Activated CD4-positive, alpha-beta T cell treated with anti-CD3 and anti-CD28 coated beads, Interleukin-2, amount 50 U/mL, for 16 hours (primary cell): Measurements from ENCODE around the gene LCOR.

Experiments
- DNase-seq: peaks from one replicate; pipeline ENCODE4 v3.0.0-alpha.2; 2020

LCOR gene

DNA sequence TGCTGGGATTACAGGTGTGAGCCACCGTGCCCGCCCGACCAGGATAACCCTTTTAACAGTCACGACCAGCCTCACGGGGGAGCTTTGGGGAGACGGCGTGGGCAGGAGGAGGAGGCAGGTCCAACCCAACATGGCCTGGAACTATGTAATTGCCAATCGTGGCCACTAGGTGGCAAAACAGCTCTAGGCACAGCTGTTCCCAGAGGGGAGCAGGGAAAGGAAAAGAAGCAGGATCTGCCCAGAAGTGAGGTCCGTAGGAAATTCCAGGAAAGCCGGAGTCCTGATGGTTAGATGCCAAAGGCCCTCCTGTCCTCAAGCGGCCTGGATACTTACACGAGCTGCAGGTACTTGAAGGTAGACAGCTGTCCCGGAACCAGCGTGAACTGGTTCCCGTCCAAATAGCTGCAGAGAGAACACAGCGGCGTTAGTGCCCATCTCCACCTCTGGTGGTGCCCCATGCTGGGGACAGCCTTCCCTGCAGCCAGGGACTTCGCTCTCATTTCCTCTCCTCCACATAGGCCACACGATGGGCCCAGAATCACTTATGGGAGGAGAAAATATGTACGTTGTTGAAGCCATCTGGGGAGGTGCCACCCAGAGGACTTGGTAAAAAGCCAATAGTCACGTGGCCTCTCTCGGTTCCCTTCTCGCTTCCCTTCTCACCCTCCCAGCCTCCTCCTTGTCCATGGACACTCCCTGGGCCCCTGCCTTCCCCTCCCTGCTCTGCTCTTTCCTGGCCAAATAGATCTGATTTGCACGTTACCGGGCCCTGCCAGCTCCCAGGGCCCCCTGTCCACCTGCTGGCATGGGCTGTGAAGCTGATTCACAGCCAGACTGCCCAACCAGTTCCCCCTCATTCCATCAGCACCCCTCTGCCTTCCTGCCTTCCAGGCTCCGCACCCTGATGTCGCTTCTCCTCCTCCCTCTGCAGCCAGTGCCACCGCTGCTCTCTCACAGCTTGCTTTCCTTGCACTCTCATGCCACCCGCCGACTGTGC, 205.6 kb downstream of the LCOR start:
- DNase-seq, result peak; percentile 75

DNA sequence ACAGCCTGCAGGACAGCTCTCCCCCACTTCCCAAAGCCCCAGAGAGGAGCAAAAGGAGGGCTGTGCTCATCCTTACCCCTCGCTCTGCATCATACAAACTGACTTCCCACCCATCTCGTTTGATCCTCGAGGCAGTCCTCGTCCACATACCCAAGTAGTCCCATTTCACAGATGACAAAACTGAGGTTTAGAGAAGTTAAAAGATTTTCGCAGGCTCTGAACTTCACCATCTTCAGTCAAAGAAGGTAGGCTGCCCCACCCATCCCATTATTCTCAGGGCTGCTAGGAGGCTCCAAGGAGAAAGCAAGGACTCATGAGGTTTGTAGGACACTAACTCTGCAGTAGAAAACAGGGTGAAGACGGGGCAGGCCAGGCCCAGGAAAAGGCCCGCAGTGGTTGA, 206.6 kb downstream of the LCOR start:
- no peak for DNase-seq

DNA sequence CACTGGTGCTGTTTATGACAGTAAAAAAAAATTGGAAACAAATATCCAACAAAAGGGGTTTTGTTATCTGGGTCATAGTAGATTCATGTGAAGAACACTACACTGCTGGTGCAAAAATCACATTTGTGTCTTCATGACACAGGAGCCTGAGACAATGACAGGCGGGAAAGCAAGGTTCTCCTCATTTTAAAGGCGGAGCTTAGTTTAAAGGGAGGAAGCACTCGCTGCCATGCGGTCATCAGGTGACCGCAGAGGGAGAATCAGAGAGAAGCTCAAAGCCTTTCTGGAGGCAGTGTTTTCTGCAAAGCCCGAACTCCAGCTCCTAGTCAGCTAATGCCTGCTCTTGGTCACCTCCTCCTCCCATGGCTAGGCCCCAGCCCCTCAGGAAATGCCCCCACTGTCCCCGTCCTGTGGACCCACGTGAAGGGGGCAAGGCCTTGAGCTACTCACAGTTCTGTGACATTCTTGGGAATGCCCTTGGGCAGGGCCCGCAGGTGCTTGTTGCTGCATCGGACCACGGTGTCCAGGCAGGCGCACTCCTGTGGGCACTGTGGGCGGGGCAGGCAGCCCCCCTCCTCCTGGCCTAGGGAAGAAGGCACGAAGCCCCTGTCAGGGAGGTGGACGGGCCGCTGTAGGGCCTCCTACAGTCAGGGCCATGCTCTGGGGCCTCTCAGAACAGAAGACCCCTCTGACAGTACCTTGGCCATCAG, 207.6 kb downstream of the LCOR start:
- no peak for DNase-seq

DNA sequence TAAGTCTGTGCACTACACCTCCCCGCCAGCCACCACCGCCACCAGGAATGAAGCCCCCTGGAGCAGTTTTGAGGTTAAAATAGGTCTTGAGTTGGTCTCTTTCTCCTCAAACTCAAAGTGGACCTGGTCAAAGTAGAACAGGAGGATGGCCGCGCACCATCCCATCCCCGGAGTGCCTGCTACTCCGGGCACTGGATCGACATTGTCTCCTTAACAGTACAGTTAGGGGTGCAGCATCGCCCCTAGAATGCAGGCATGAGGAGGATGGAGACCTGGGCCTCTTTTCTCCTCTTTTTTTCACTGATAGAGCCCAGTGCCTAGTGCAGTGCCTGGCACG, 208.1 kb downstream of the LCOR start:
- DNase-seq, result no peak

DNA sequence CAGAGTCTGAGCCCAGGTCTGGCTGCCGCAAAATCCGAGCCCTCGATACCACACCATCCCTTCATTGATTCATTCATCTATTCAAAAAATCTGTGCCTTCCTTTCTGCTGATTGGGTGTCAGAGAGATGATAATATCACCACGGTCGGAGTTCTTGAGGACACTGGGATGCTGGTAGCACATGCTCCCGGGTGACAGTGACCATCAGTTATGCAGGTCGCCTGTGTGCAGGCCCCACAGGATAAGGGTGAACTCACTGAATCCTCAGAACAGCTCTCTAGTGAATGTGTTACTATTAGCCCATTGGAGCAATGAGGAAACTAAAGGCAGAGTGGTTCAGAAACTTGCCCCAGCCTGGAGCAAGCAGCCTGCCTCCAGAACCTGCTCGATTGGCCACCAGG, 208.6 kb downstream of the LCOR start:
- no peak for DNase-seq

DNA sequence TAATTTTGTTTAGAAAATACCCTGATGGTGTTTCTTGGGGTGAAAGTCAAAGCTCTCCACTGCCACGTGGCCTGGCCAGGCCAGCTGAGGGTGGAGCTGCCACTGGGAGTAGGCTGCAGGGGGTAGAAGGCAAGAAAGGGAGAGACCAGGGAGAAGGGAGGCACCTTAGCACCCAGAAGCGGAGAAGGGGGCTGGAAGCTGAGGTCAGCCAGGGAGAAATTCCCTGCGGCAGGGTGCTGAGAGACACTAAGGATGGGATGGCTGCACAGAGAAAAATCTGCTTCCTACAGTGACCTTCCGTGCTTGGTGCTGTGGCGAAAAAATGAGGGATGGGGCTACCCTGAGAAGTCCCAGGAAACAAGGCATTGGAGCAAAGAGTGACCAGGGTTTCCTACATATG, 210.0 kb downstream of the LCOR start:
- no peak for DNase-seq

DNA sequence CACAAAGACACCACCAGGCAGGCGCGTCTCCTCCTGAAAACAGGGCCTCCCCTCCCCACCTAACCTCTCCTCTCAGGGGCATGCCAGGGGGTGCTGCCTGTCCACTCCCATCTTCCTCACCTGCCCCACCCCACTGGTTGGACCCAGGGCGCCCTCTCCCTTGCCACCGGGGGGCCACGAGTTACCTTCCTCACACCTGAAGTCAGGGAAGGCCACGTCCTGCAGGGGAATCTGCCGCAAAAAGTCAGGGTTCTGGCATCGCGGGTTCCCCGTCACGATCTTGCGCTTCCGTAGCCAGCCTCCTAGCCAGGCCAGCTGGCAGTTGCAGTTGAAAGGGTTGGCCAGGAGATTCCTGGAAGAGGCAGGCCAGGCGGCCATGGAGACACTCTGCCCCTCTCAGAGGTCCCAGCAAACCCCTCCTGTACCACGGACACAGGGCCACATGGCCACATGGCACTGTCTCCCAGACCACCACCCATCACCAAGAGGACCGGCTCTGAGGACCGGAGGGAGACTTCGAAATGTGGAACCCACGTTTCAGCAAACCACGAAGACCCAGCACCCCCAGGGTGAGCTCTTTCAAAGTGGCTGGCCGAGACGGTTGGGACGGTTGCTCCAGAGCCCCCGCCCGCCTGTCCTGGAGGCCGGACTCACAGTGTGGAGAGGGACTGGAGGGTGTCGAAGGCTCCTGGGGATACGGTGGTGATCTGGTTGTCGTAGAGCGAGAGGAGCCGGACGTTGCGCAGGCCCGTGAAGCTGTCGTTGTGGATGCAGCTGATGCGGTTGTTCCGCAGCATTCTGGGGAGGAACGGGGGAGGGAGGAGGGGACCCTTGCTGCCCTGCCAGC, 210.8 kb downstream of the LCOR start:
- DNase-seq, result no peak

DNA sequence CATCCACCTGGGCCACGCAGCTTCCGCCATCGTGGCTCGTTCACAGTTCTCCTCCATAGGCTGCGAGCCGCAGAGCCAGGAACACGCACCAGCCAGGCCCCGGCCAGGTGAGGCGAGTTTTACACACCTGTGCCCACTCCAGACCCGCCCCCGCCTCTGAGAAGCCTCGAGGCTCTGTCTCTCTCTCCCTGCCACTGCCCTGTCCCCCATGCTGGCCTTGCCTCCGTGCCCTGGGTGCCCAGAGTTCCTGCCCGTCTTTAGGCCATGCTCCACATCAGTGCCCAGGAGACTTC, 211.4 kb downstream of the LCOR start:
- DNase-seq, result no peak
